K562 (cell line): ENCODE measurements around the gene FXYD1. TPM values are rescaled to one million over a fixed set of nuclear protein-coding genes. Genes with fewer than 3 reads are reported as not detected.

Experiments
- ATAC-seq: fragments of 200-7000 bp; cut with Tn5 transposase; 3 replicates; pipeline ENCODE4 v1.9.1; 2020; ENCODE audit warnings: moderate library complexity
- BruUV-seq: library from RNA; stranded (reverse); fragments of 400-500 nt; replicated peaks from 2 replicates; lab custom pipeline; 2021; lab: Mats Ljungman, UMichigan
- CTCF ChIA-PET: fragments of 300-600 bp; formaldehyde crosslinking; extraction: SDS; loops from one replicate; lab custom pipeline; 2021; ENCODE audit warnings: low intra/inter-chr PET ratio; lab: Yijun Ruan, JAX
- POLR2A ChIA-PET: fragments of 300-600, 350-650 bp; sonication (Branson Sonifier 250); formaldehyde crosslinking; extraction: SDS; loops from one replicate; lab custom pipeline; 2021; ENCODE audit warnings: antibody characterized with exemption, inconsistent platforms; lab: Yijun Ruan, JAX
- DNase-seq, 4 experiments: peaks; one replicate each; pipeline versions ENCODE4 v3.0.0 to v3.0.0-alpha.2; 2011 to 2018; ENCODE audit warnings: low spot score in 3 of 4, mixed read lengths in 3 of 4; ENCODE audit errors: extremely low read depth in 1 of 4
- FAIRE-seq: peaks from 2 replicates; lab custom pipeline; 2011; peaks lifted over from hg19 to GRCh38; lab: Jason Lieb, UNC
- H2AFZ ChIP-seq: 2 replicates; pipeline ENCODE4 v1.6.0; 2011; ENCODE audit warnings: low read depth, low read length, control low read depth, inconsistent platforms
- H3K27ac ChIP-seq: fragments of 200-600 bp; 3 replicates; pipeline ENCODE4 v1.8.0; 2011; ENCODE audit warnings: low read depth, mild to moderate bottlenecking, control low read depth, inconsistent platforms, low read length, moderate library complexity, mixed read lengths; ENCODE audit errors: extremely low read depth
- H3K27me3 ChIP-seq, 2 experiments: fragments of 300-600 bp in 1 of 2; 2 replicates in 1 of 2; 3 replicates in 1 of 2; pipeline versions ENCODE4 v1.6.0 to v1.8.0; 2011; ENCODE audit warnings: inconsistent platforms in 2 of 2, low read length in 2 of 2, mild to moderate bottlenecking in 1 of 2, mixed read lengths in 1 of 2, moderate library complexity in 1 of 2; ENCODE audit not compliant: control insufficient read depth in 2 of 2, insufficient read depth in 2 of 2
- H3K36me3 ChIP-seq: fragments of 300-600 bp; 3 replicates; pipeline ENCODE4 v1.8.0; 2011; ENCODE audit warnings: mild to moderate bottlenecking, low read length, inconsistent platforms; ENCODE audit not compliant: control insufficient read depth, insufficient read depth
- H3K4me1 ChIP-seq, 2 experiments: fragments of 200-600 bp in 1 of 2; replicated peaks in 1 of 2; 2 replicates in 1 of 2; 3 replicates in 1 of 2; pipeline versions ENCODE4 v1.5.1 to v1.8.0; 2011; ENCODE audit warnings: inconsistent platforms in 2 of 2, low read length in 2 of 2, mild to moderate bottlenecking in 1 of 2, mixed read lengths in 1 of 2, moderate library complexity in 1 of 2; ENCODE audit not compliant: control insufficient read depth in 2 of 2, insufficient read depth in 2 of 2
- H3K4me2 ChIP-seq: 2 replicates; pipeline ENCODE4 v1.6.1; 2011; ENCODE audit warnings: low read length, control low read depth, inconsistent platforms, mixed read lengths; ENCODE audit not compliant: insufficient read depth
- H3K4me3 ChIP-seq: fragments of 200-600 bp; sonication (generic), shearing (Covaris generic); 2 replicates; pipeline ENCODE4 v1.5.1; 2016; ENCODE audit warnings: control low read depth, inconsistent platforms
- H3K79me2 ChIP-seq: fragments of 200-600 bp; 3 replicates; pipeline ENCODE4 v1.8.0; 2011; ENCODE audit warnings: low read length, inconsistent platforms; ENCODE audit not compliant: control insufficient read depth, insufficient read depth
- H3K9ac ChIP-seq, 2 experiments: 2 replicates each; pipeline versions ENCODE4 v1.6.0 to v1.6.1; 2011; ENCODE audit warnings: low read depth in 2 of 2, low read length in 2 of 2, control low read depth in 1 of 2, inconsistent platforms in 1 of 2, mild to moderate bottlenecking in 1 of 2, mixed read lengths in 1 of 2; ENCODE audit not compliant: insufficient read depth in 1 of 2
- H3K9me1 ChIP-seq: one replicate; pipeline ENCODE4 v1.6.0; 2011; ENCODE audit warnings: inconsistent platforms, mild to moderate bottlenecking, low read length, moderate library complexity; ENCODE audit not compliant: control insufficient read depth, insufficient read depth
- H3K9me3 ChIP-seq: replicated peaks from 2 replicates; pipeline ENCODE4 v1.5.1; 2011; ENCODE audit warnings: low read depth, low read length, inconsistent platforms; ENCODE audit not compliant: control insufficient read depth, insufficient read depth
- H4K20me1 ChIP-seq: replicated peaks from 2 replicates; pipeline ENCODE4 v1.6.1; 2011; ENCODE audit warnings: low read length, inconsistent platforms, mixed read lengths; ENCODE audit not compliant: control insufficient read depth, insufficient read depth
- CTBP1 ChIP-seq: fragments of 450-650 bp; IDR thresholded peaks from 2 replicates; pipeline ENCODE4 v1.6.1; 2016; ENCODE audit warnings: borderline replicate concordance
- ZNF444 ChIP-seq: fragments of 250-450 bp; sonication (Bioruptor Pico); IDR thresholded peaks from 2 replicates; pipeline ENCODE4 v1.4.0; 2020; ENCODE audit warnings: mild to moderate bottlenecking, moderate library complexity
- WGBS: fragments of 100-300 bp; shearing (Covaris generic); methylation state at CpG from one replicate; pipeline ENCODE4 v1.1.6; 2016; ENCODE audit warnings: low coverage, mixed read lengths; ENCODE audit not compliant: insufficient coverage; ENCODE audit errors: missing lambda C conversion rate; 5-methylcytosine and 5-hydroxymethylcytosine counted together
- in situ Hi-C: fragments of 300-500 bp; cut with MboI; formaldehyde crosslinking; loops from 4 replicates; pipeline ENCODE4 v1.15.0; 2018; ENCODE audit warnings: inconsistent platforms, mixed read lengths
- intact Hi-C: fragments of 100-400 bp; cut with micrococcal nuclease; formaldehyde crosslinking; loops from 2 replicates; pipeline ENCODE4 v1.14.2; 2022
- polyA plus RNA-seq, 8 experiments: library from polyadenylated mRNA; depleted of rRNA in 4 of 8; stranded (reverse) in 5 of 8; unstranded in 3 of 8; fragments of >200 nt; fragmentation: Nextera tagmentation in 2 of 8; fragmentation: Illumina TruSeq in 1 of 8; extraction: Ambion mirVana in 2 of 8; extraction: Trizol in 1 of 8; gene quantifications; 2 replicates each; pipeline versions ENCODE4 v1.2.1 to v1.2.3, GENCODE V29; 2011 to 2014; ENCODE audit warnings: inconsistent platforms in 1 of 8, missing spikeins in 1 of 8
- total RNA-seq, 7 experiments: library from RNA; depleted of rRNA in 6 of 7; stranded (reverse); fragments of >200 nt in 6 of 7; fragmentation: Illumina TruSeq in 2 of 7; extraction: Trizol in 2 of 7; gene quantifications; 2 replicates each; pipeline versions ENCODE4 v1.2.1 to v1.2.3, GENCODE V29; 2011 to 2021; ENCODE audit warnings: low replicate concordance in 1 of 7
- TF ChIP-seq, protein P1 (sequence below): fragments of 250-450 bp; sonication (Bioruptor Pico); IDR thresholded peaks from 2 replicates; pipeline ENCODE4 v1.4.0; 2020; ENCODE audit warnings: mild to moderate bottlenecking, moderate library complexity

The FXYD1 gene
- total and polyA plus RNA-seq, 9 of the 15 experiments (the other 6 are each of a cell fraction or from before 2014, with no cell fraction given): 0.40 to 3.2 (median 1.8) TPM; not detected in 3

DNA sequence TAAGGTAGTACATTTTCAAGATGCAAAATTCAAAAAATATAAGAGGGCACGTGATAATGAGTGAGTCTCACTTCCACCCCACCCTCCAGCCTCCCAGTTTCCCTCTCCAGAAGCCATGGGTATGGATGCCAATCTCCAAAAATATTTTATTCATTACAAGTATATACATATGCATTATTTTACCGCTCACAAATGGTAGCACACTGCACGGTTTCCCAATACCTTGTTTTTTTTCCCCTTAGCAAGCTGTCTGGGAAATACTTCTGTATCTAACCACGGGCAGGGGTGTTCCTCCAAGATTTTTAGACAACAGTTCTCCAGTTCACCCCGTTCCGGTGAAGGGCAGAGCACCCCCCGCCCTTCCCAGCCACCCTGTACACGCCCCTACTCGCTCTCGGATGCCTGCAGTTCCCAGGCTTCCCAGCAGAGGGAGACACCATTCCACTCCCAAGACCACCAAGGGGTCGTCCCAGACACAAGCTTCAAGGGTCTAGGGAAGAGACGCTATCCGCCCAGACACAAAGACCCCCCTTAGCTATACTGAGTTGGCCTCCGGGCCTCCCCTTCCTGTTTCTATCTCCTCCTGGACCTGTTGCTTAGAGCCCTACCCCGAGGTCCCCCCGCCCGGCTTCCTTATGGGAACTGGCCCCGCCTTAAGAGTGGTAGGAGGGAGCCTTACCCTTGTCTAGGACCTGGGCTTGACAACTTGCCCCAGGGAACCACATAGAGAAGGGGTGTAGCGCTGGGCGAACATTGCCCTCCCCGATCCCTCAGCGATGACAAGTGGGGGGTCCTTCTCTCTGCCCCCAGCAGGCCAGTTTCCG, 24.1 kb upstream of the FXYD1 start (continued):
- TF ChIP-seq, protein P1, sequence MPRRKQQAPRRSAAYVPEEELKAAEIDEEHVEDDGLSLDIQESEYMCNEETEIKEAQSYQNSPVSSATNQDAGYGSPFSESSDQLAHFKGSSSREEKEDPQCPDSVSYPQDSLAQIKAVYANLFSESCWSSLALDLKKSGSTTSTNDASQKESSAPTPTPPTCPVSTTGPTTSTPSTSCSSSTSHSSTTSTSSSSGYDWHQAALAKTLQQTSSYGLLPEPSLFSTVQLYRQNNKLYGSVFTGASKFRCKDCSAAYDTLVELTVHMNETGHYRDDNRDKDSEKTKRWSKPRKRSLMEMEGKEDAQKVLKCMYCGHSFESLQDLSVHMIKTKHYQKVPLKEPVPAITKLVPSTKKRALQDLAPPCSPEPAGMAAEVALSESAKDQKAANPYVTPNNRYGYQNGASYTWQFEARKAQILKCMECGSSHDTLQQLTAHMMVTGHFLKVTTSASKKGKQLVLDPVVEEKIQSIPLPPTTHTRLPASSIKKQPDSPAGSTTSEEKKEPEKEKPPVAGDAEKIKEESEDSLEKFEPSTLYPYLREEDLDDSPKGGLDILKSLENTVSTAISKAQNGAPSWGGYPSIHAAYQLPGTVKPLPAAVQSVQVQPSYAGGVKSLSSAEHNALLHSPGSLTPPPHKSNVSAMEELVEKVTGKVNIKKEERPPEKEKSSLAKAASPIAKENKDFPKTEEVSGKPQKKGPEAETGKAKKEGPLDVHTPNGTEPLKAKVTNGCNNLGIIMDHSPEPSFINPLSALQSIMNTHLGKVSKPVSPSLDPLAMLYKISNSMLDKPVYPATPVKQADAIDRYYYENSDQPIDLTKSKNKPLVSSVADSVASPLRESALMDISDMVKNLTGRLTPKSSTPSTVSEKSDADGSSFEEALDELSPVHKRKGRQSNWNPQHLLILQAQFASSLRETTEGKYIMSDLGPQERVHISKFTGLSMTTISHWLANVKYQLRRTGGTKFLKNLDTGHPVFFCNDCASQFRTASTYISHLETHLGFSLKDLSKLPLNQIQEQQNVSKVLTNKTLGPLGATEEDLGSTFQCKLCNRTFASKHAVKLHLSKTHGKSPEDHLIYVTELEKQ (CRISPR knock-in tag): no peak
- TF ChIP-seq, all 486 proteins: peak for 22

- POLR2A ChIA-PET: interaction anchor here (0.6 kb wide), 2 partner anchors 21 to 135 kb away, joined by 3 to 4 read pairs; no protein-coding TSS in a partner anchor
- H3K9me1 ChIP-seq: no peaks in the 10 kb centered on the region
- FAIRE-seq: no peak
- H3K9me3 ChIP-seq: no peaks in the 10 kb centered on the region
- CTCF ChIA-PET: interaction anchor here (2.0 kb wide), 1 partner anchor 20 kb away, joined by 8 read pairs; the partner anchor contains the start of gene LGI4
- H2AFZ ChIP-seq: peak within 1 kb of the TSS; percentile 90
- ATAC-seq: no peak
- no peak for DNase-seq
- BruUV-seq: no TSS peak
- peaks cover 0 to 21% of the 10 kb centered on the region in 2 experiments; a peak in 4 of 5 replicates for H3K27me3 ChIP-seq
- in situ Hi-C loops: no loop called here
- H3K79me2 ChIP-seq: no peaks in the 10 kb centered on the region
- H3K27ac ChIP-seq: no peak within 1 kb of the TSS
- TF ChIP-seq CTBP1: 0 out of 2 replicates have a peak, but pooled peaks have one; percentile 0
- TF ChIP-seq ZNF444 (CRISPR knock-in tag): no peak
- H3K4me2 ChIP-seq: peak within 1 kb of the TSS; percentile 70
- H3K4me3 ChIP-seq: peak within 1 kb of the TSS; percentile 15; the same call in 1 of the 2 replicates
- intact Hi-C loops: no loop called here
- peaks cover 12 to 54% of the 10 kb centered on the region in 2 experiments; a peak in 4 of 5 replicates for H3K4me1 ChIP-seq
- H3K36me3 ChIP-seq: no peaks in the 10 kb centered on the region
- no peaks in the 10 kb centered on the region for H4K20me1 ChIP-seq
- WGBS: 27% methylated on average over 9 of the region's 14 CpGs
- peak within 1 kb of the TSS in 1 of 2 experiments; percentile 36; a peak in 3 of 4 replicates for H3K9ac ChIP-seq
These were observed 23.3 kb upstream of the FXYD1 start, which contains the start of gene FXYD3 for GRCh38 chr19:35115177-35115951. Gene FXYD3, plus strand, starts transcription at chr19:35115823. Its CDS starts 3,554 bp downstream, at chr19:35119377.
